HL-60 (cell line): ENCODE measurements around the gene VDR.

Experiments
- DNase-seq, 2 experiments: peaks; one replicate each; pipeline ENCODE4 v3.0.0-alpha.2; 2010 to 2020; ENCODE audit warnings: low read depth in 1 of 2, low spot score in 1 of 2
- H3K27ac ChIP-seq: fragments of 250-450 bp; sonication (Bioruptor Pico); replicated peaks from 2 replicates; pipeline ENCODE4 v1.5.1; 2020; ENCODE audit warnings: mild to moderate bottlenecking, moderate library complexity
- H3K27me3 ChIP-seq: fragments of 250-450 bp; sonication (Bioruptor Pico); 2 replicates; pipeline ENCODE4 v1.5.1; 2021; ENCODE audit warnings: mild to moderate bottlenecking, moderate library complexity; ENCODE audit not compliant: insufficient read depth, poor library complexity, severe bottlenecking
- H3K4me3 ChIP-seq: replicated peaks from 2 replicates; pipeline ENCODE4 v1.5.1; 2011; ENCODE audit warnings: mild to moderate bottlenecking, control low read depth, low read length; ENCODE audit not compliant: insufficient read depth
- GABPA ChIP-seq: IDR thresholded peaks from 2 replicates; pipeline ENCODE4 v1.6.1; 2012; ENCODE audit warnings: low read depth
- POLR2AphosphoS5 ChIP-seq: IDR thresholded peaks from 2 replicates; pipeline ENCODE4 v1.6.1; 2012; ENCODE audit warnings: low read depth
- SPI1 ChIP-seq: IDR thresholded peaks from 2 replicates; pipeline ENCODE4 v1.6.1; 2012; ENCODE audit warnings: low read depth, mild to moderate bottlenecking, borderline replicate concordance
- TF ChIP-seq, protein P1 (sequence below): IDR thresholded peaks from one replicate; pipeline ENCODE4 v1.5.1; 2011; ENCODE audit warnings: low read length, control low read depth, inconsistent platforms; ENCODE audit not compliant: insufficient read depth
- TF ChIP-seq, protein P2 (sequence below): IDR thresholded peaks from 2 replicates; pipeline ENCODE4 v1.6.1; 2012; ENCODE audit warnings: low read depth; ENCODE audit not compliant: insufficient replicate concordance

VDR gene

DNA sequence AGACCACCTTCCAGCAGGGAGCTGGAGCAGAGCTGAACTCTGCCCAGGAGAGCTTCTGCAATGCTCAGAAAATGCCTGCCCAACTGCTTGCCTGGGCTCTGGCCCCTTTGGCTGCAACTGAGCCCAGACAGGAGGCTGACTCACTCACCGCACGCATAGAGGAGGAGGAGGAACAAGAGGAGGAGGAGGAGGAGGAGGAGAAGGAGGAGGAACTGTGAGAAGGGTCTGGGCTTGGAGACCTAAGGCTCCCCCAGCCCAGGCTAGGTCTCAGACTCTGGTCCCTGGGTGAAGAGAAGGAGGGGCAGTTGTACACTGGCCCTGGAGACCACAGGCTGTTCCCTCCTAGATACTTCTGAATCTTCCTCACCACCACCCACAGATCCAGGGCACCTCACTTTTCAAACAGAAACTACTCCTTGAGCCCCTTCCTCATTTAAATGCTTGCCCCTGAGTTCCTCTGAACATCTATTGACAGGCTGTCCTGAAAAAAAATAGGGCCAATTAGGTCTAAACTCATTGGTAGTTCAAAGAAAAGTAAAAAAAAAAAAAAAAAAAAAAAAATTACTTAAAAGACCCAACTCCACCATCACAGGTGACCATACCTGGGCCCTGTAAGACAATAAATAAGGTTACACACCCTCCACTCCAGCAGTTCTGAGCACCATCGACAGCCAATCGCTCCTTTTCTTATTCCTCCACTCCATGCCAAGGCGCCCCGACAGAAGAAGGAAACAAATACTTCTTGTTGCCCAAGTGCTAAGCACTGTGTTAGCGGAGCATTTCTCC, 674 bp downstream of the VDR start:
- peak; percentile 65 to 91 for DNase-seq
- H3K27me3 ChIP-seq: peaks cover 11% of the 10 kb centered on the region
- TF ChIP-seq, protein P1, sequence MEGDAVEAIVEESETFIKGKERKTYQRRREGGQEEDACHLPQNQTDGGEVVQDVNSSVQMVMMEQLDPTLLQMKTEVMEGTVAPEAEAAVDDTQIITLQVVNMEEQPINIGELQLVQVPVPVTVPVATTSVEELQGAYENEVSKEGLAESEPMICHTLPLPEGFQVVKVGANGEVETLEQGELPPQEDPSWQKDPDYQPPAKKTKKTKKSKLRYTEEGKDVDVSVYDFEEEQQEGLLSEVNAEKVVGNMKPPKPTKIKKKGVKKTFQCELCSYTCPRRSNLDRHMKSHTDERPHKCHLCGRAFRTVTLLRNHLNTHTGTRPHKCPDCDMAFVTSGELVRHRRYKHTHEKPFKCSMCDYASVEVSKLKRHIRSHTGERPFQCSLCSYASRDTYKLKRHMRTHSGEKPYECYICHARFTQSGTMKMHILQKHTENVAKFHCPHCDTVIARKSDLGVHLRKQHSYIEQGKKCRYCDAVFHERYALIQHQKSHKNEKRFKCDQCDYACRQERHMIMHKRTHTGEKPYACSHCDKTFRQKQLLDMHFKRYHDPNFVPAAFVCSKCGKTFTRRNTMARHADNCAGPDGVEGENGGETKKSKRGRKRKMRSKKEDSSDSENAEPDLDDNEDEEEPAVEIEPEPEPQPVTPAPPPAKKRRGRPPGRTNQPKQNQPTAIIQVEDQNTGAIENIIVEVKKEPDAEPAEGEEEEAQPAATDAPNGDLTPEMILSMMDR: peak; percentile 46
- TF ChIP-seq GABPA: no peak
- peak overlapping the region; percentile 82 for H3K27ac ChIP-seq
- peak overlapping the region; percentile 54 for H3K4me3 ChIP-seq

DNA sequence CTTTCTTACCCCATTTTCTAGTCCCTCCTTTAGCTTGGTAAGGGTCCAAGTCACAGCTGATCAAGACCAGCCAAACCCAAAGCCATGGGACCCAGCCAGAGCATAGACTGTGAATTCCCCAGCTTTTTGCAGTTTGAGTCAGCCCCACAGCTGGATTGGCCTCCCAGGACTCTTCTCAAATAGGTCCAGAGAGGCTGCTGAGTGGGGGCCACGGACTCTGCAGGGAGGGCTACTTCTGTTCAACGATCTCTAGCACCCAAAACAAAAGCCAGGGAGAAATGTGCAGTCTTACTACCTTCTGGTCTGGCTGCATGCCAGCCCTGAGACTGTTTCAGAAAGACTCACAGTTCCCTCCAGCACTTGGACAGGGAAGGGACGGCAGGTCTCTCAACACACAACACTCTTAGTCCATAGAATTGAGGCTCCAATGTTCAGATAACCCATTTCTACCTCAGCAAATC, 1.6 kb downstream of the VDR start:
- peak overlapping the region; percentile 54 for H3K4me3 ChIP-seq
- TF ChIP-seq GABPA: no peak
- TF ChIP-seq, protein P2, sequence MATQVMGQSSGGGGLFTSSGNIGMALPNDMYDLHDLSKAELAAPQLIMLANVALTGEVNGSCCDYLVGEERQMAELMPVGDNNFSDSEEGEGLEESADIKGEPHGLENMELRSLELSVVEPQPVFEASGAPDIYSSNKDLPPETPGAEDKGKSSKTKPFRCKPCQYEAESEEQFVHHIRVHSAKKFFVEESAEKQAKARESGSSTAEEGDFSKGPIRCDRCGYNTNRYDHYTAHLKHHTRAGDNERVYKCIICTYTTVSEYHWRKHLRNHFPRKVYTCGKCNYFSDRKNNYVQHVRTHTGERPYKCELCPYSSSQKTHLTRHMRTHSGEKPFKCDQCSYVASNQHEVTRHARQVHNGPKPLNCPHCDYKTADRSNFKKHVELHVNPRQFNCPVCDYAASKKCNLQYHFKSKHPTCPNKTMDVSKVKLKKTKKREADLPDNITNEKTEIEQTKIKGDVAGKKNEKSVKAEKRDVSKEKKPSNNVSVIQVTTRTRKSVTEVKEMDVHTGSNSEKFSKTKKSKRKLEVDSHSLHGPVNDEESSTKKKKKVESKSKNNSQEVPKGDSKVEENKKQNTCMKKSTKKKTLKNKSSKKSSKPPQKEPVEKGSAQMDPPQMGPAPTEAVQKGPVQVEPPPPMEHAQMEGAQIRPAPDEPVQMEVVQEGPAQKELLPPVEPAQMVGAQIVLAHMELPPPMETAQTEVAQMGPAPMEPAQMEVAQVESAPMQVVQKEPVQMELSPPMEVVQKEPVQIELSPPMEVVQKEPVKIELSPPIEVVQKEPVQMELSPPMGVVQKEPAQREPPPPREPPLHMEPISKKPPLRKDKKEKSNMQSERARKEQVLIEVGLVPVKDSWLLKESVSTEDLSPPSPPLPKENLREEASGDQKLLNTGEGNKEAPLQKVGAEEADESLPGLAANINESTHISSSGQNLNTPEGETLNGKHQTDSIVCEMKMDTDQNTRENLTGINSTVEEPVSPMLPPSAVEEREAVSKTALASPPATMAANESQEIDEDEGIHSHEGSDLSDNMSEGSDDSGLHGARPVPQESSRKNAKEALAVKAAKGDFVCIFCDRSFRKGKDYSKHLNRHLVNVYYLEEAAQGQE: peak; percentile 86
- peaks cover 11% of the 10 kb centered on the region for H3K27me3 ChIP-seq
- H3K27ac ChIP-seq: peak overlapping the region; percentile 82
- peak; percentile 60 to 75 for DNase-seq

DNA sequence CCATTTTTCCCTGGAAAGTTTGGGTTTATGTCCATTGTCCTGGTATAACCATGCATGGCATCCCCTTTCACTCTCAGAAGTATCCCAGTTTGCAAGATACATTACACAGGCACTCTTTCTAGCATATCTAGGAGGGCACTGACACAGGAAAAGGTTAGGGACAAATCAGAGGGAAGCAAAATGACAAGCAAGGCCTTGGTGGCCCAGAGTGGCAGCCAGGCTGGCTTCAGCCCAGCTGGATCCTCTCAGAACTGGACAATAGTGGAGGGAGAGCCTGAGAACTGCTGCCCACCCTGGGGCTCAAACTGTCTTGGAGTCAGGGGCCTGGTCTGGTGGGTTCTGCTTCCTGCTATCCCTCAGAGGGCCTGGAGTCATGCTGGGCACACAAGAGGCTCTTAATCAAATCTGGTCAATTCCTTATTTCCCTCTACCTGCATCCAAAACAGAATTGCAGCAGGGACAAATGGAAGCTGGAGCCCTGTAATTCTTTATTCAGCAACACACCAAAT, 2.6 kb downstream of the VDR start:
- Histone ChIP-seq H3K4me3 (no peak overlapping the region), H3K27ac (0 out of 2 replicates have a peak overlapping the region, but pooled peaks have one; percentile 2), H3K27me3 (peaks cover 11% of the 10 kb centered on the region)
- DNase-seq: no peak
- TF ChIP-seq, protein P1: no peak
- TF ChIP-seq SPI1 (no peak), GABPA (no peak), POLR2AphosphoS5 (no peak)
- TF ChIP-seq, protein P2: no peak

DNA sequence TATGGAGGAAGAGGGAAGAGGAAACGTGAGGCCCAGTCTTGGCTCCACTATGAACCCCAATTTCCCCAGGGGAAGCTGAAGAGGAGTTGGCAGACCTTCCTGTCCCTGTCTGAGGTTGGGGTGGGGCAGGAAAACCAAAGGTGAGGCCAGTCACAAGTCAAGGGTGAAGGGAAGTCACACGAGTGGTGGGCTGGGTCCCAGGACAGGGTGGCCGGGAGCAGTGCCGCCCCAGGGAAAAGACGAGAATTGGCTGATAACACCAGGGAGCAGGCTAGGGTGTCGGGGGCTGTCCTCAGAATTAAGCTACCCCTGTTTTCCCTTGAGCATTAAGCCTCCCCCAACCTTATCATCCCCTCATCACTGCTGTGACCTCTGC, 3.1 kb downstream of the VDR start:
- no peak for TF ChIP-seq POLR2AphosphoS5
- TF ChIP-seq, protein P1: no peak
- no peak for TF ChIP-seq GABPA
- TF ChIP-seq SPI1: no peak
- TF ChIP-seq, protein P2: no peak
- Histone ChIP-seq H3K4me3 (no peak overlapping the region), H3K27ac (no peak overlapping the region), H3K27me3 (peaks cover 11% of the 10 kb centered on the region)
- no peak for DNase-seq
